K562 (cell line): ENCODE results near the gene LRMDA. TPM values are rescaled to one million over a fixed set of nuclear protein-coding genes. Genes with fewer than 3 reads are reported as not detected.

Experiments
- ATAC-seq: fragments of 200-7000 bp; cut with Tn5 transposase; 3 replicates; pipeline ENCODE4 v1.9.1; 2020; ENCODE audit warnings: moderate library complexity
- BruUV-seq: library from RNA; stranded (reverse); fragments of 400-500 nt; replicated peaks from 2 replicates; lab custom pipeline; 2021; lab: Mats Ljungman, UMichigan
- CTCF ChIA-PET: fragments of 300-600 bp; formaldehyde crosslinking; extraction: SDS; loops from one replicate; lab custom pipeline; 2021; ENCODE audit warnings: low intra/inter-chr PET ratio; lab: Yijun Ruan, JAX
- POLR2A ChIA-PET: fragments of 300-600, 350-650 bp; sonication (Branson Sonifier 250); formaldehyde crosslinking; extraction: SDS; loops from one replicate; lab custom pipeline; 2021; ENCODE audit warnings: antibody characterized with exemption, inconsistent platforms; lab: Yijun Ruan, JAX
- DNase-seq, 4 experiments: peaks; one replicate each; pipeline versions ENCODE4 v3.0.0 to v3.0.0-alpha.2; 2011 to 2018; ENCODE audit warnings: low spot score in 3 of 4, mixed read lengths in 3 of 4; ENCODE audit errors: extremely low read depth in 1 of 4
- FAIRE-seq: peaks from 2 replicates; lab custom pipeline; 2011; peaks lifted over from hg19 to GRCh38; lab: Jason Lieb, UNC
- H2AFZ ChIP-seq: 2 replicates; pipeline ENCODE4 v1.6.0; 2011; ENCODE audit warnings: low read depth, low read length, control low read depth, inconsistent platforms
- H3K27ac ChIP-seq: fragments of 200-600 bp; 3 replicates; pipeline ENCODE4 v1.8.0; 2011; ENCODE audit warnings: low read depth, mild to moderate bottlenecking, control low read depth, inconsistent platforms, low read length, moderate library complexity, mixed read lengths; ENCODE audit errors: extremely low read depth
- H3K27me3 ChIP-seq, 2 experiments: fragments of 300-600 bp in 1 of 2; 2 replicates in 1 of 2; 3 replicates in 1 of 2; pipeline versions ENCODE4 v1.6.0 to v1.8.0; 2011; ENCODE audit warnings: inconsistent platforms in 2 of 2, low read length in 2 of 2, mild to moderate bottlenecking in 1 of 2, mixed read lengths in 1 of 2, moderate library complexity in 1 of 2; ENCODE audit not compliant: control insufficient read depth in 2 of 2, insufficient read depth in 2 of 2
- H3K36me3 ChIP-seq: fragments of 300-600 bp; 3 replicates; pipeline ENCODE4 v1.8.0; 2011; ENCODE audit warnings: mild to moderate bottlenecking, low read length, inconsistent platforms; ENCODE audit not compliant: control insufficient read depth, insufficient read depth
- H3K4me1 ChIP-seq, 2 experiments: fragments of 200-600 bp in 1 of 2; replicated peaks in 1 of 2; 2 replicates in 1 of 2; 3 replicates in 1 of 2; pipeline versions ENCODE4 v1.5.1 to v1.8.0; 2011; ENCODE audit warnings: inconsistent platforms in 2 of 2, low read length in 2 of 2, mild to moderate bottlenecking in 1 of 2, mixed read lengths in 1 of 2, moderate library complexity in 1 of 2; ENCODE audit not compliant: control insufficient read depth in 2 of 2, insufficient read depth in 2 of 2
- H3K4me2 ChIP-seq: 2 replicates; pipeline ENCODE4 v1.6.1; 2011; ENCODE audit warnings: low read length, control low read depth, inconsistent platforms, mixed read lengths; ENCODE audit not compliant: insufficient read depth
- H3K4me3 ChIP-seq: fragments of 200-600 bp; sonication (generic), shearing (Covaris generic); 2 replicates; pipeline ENCODE4 v1.5.1; 2016; ENCODE audit warnings: control low read depth, inconsistent platforms
- H3K79me2 ChIP-seq: fragments of 200-600 bp; 3 replicates; pipeline ENCODE4 v1.8.0; 2011; ENCODE audit warnings: low read length, inconsistent platforms; ENCODE audit not compliant: control insufficient read depth, insufficient read depth
- H3K9ac ChIP-seq, 2 experiments: 2 replicates each; pipeline versions ENCODE4 v1.6.0 to v1.6.1; 2011; ENCODE audit warnings: low read depth in 2 of 2, low read length in 2 of 2, control low read depth in 1 of 2, inconsistent platforms in 1 of 2, mild to moderate bottlenecking in 1 of 2, mixed read lengths in 1 of 2; ENCODE audit not compliant: insufficient read depth in 1 of 2
- H3K9me1 ChIP-seq: one replicate; pipeline ENCODE4 v1.6.0; 2011; ENCODE audit warnings: inconsistent platforms, mild to moderate bottlenecking, low read length, moderate library complexity; ENCODE audit not compliant: control insufficient read depth, insufficient read depth
- H3K9me3 ChIP-seq: replicated peaks from 2 replicates; pipeline ENCODE4 v1.5.1; 2011; ENCODE audit warnings: low read depth, low read length, inconsistent platforms; ENCODE audit not compliant: control insufficient read depth, insufficient read depth
- H4K20me1 ChIP-seq: replicated peaks from 2 replicates; pipeline ENCODE4 v1.6.1; 2011; ENCODE audit warnings: low read length, inconsistent platforms, mixed read lengths; ENCODE audit not compliant: control insufficient read depth, insufficient read depth
- DACH1 ChIP-seq: fragments of 450-650 bp; IDR thresholded peaks from 2 replicates; pipeline ENCODE4 v1.6.1; 2018; ENCODE audit not compliant: partially characterized antibody
- JUN ChIP-seq, 2 experiments: sonication (generic) in 1 of 2; formaldehyde crosslinking in 1 of 2; IDR thresholded peaks; 2 replicates each; pipeline versions ENCODE4 v1.6.1 to v1.8.0; 2012 to 2022; ENCODE audit warnings: borderline replicate concordance in 2 of 2, mild to moderate bottlenecking in 2 of 2, improper control_type of control experiment in 1 of 2, low read depth in 1 of 2, low read length in 1 of 2, missing genetic modification reagents in 1 of 2
- MECOM ChIP-seq: fragments of 250-450 bp; sonication (Bioruptor Pico); IDR thresholded peaks from 2 replicates; pipeline ENCODE4 v1.8.0; 2022; ENCODE audit warnings: inconsistent platforms
- NFE2 ChIP-seq: IDR thresholded peaks from 2 replicates; pipeline ENCODE4 v1.6.1; 2014; ENCODE audit warnings: antibody characterized with exemption, low read depth
- TGIF2 ChIP-seq: sonication (generic); formaldehyde crosslinking; IDR thresholded peaks from 2 replicates; pipeline ENCODE4 v1.8.1; 2022; ENCODE audit warnings: mild to moderate bottlenecking, missing genetic modification reagents, moderate library complexity
- ZBTB7A ChIP-seq: IDR thresholded peaks from 2 replicates; pipeline ENCODE4 v1.6.1; 2011; ENCODE audit warnings: low read depth, mild to moderate bottlenecking, low read length, moderate library complexity, borderline replicate concordance; ENCODE audit not compliant: control insufficient read depth
- ZNF143 ChIP-seq: sonication (generic); formaldehyde crosslinking; IDR thresholded peaks from 2 replicates; pipeline ENCODE4 v1.9.0; 2022; ENCODE audit warnings: mild to moderate bottlenecking, missing genetic modification reagents
- WGBS: fragments of 100-300 bp; shearing (Covaris generic); methylation state at CpG from one replicate; pipeline ENCODE4 v1.1.6; 2016; ENCODE audit warnings: low coverage, mixed read lengths; ENCODE audit not compliant: insufficient coverage; ENCODE audit errors: missing lambda C conversion rate; 5-methylcytosine and 5-hydroxymethylcytosine counted together
- in situ Hi-C: fragments of 300-500 bp; cut with MboI; formaldehyde crosslinking; loops from 4 replicates; pipeline ENCODE4 v1.15.0; 2018; ENCODE audit warnings: inconsistent platforms, mixed read lengths
- intact Hi-C: fragments of 100-400 bp; cut with micrococcal nuclease; formaldehyde crosslinking; loops from 2 replicates; pipeline ENCODE4 v1.14.2; 2022
- polyA plus RNA-seq, 8 experiments: library from polyadenylated mRNA; depleted of rRNA in 4 of 8; stranded (reverse) in 5 of 8; unstranded in 3 of 8; fragments of >200 nt; fragmentation: Nextera tagmentation in 2 of 8; fragmentation: Illumina TruSeq in 1 of 8; extraction: Ambion mirVana in 2 of 8; extraction: Trizol in 1 of 8; gene quantifications; 2 replicates each; pipeline versions ENCODE4 v1.2.1 to v1.2.3, GENCODE V29; 2011 to 2014; ENCODE audit warnings: inconsistent platforms in 1 of 8, missing spikeins in 1 of 8
- total RNA-seq, 7 experiments: library from RNA; depleted of rRNA in 6 of 7; stranded (reverse); fragments of >200 nt in 6 of 7; fragmentation: Illumina TruSeq in 2 of 7; extraction: Trizol in 2 of 7; gene quantifications; 2 replicates each; pipeline versions ENCODE4 v1.2.1 to v1.2.3, GENCODE V29; 2011 to 2021; ENCODE audit warnings: low replicate concordance in 1 of 7
- TF ChIP-seq, protein P1 (sequence below): sonication (generic); formaldehyde crosslinking; IDR thresholded peaks from 2 replicates; pipeline ENCODE4 v1.8.1; 2023; ENCODE audit warnings: mild to moderate bottlenecking, missing genetic modification reagents
- TF ChIP-seq, protein P2 (sequence below): fragments of 250-450 bp; sonication (Bioruptor Pico); IDR thresholded peaks from 2 replicates; pipeline ENCODE4 v1.8.0; 2022; ENCODE audit warnings: moderate library complexity, mild to moderate bottlenecking, inconsistent platforms

LRMDA gene
- total and polyA plus RNA-seq, 9 of the 15 experiments (the other 6 are each of a cell fraction or from before 2014, with no cell fraction given): 0.25 TPM; not detected in 8

GRCh38 chr10:76184647-76185046 lies 753.2 kb downstream of the LRMDA start:
- no peaks in the 10 kb centered on the region for H3K4me1 ChIP-seq
- POLR2A ChIA-PET: no interaction called here
- H4K20me1 ChIP-seq: no peaks in the 10 kb centered on the region
- TF ChIP-seq ZNF143 (no peak), NFE2 (no peak), TGIF2 (CRISPR knock-in tag) (no peak), DACH1 (no peak), ZBTB7A (no peak), MECOM (CRISPR knock-in tag) (no peak), JUN (IDR thresholded peaks at IDR 0.05; ENCODE audit: borderline replicate concordance, low read depth, low read length) (no peak), JUN (CRISPR knock-in tag; IDR thresholded peaks at IDR 0.05; ENCODE audit: borderline replicate concordance) (no peak)
- TF ChIP-seq, protein P1, sequence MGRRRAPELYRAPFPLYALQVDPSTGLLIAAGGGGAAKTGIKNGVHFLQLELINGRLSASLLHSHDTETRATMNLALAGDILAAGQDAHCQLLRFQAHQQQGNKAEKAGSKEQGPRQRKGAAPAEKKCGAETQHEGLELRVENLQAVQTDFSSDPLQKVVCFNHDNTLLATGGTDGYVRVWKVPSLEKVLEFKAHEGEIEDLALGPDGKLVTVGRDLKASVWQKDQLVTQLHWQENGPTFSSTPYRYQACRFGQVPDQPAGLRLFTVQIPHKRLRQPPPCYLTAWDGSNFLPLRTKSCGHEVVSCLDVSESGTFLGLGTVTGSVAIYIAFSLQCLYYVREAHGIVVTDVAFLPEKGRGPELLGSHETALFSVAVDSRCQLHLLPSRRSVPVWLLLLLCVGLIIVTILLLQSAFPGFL (CRISPR knock-in tag): no peak
- TF ChIP-seq, protein P2, sequence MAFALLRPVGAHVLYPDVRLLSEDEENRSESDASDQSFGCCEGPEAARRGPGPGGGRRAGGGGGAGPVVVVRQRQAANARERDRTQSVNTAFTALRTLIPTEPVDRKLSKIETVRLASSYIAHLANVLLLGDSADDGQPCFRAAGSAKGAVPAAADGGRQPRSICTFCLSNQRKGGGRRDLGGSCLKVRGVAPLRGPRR: no peak
- TF ChIP-seq, all 486 proteins: peak for 0
- DNase-seq: no peak
- CTCF ChIA-PET: no interaction called here
- FAIRE-seq: no peak
- no peak for ATAC-seq
- H3K27me3 ChIP-seq: no peaks in the 10 kb centered on the region
- no peak overlapping the region for H3K4me2 ChIP-seq
- no peak overlapping the region for H2AFZ ChIP-seq
- H3K9me3 ChIP-seq: no peaks in the 10 kb centered on the region
- no peak overlapping the region for H3K27ac ChIP-seq
- no peaks in the 10 kb centered on the region for H3K36me3 ChIP-seq
- WGBS: 1% methylated on average over 5 of the region's 5 CpGs
- intact Hi-C loops: no loop called here
- no peak overlapping the region for H3K9ac ChIP-seq
- in situ Hi-C loops: no loop called here
- H3K4me3 ChIP-seq: no peak overlapping the region
- H3K79me2 ChIP-seq: no peaks in the 10 kb centered on the region
- BruUV-seq: no TSS peak
- no peaks in the 10 kb centered on the region for H3K9me1 ChIP-seq
